ENCODE results near the gene CCN5.

The CCN5 gene

GRCh38 chr20:44739942-44740341 lies 24.8 kb downstream of the CCN5 start:
- DNase-seq: no peak

- DNase-seq: no peak
These were observed 27.3 kb downstream of the CCN5 start for GRCh38 chr20:44742304-44743079.

DNA sequence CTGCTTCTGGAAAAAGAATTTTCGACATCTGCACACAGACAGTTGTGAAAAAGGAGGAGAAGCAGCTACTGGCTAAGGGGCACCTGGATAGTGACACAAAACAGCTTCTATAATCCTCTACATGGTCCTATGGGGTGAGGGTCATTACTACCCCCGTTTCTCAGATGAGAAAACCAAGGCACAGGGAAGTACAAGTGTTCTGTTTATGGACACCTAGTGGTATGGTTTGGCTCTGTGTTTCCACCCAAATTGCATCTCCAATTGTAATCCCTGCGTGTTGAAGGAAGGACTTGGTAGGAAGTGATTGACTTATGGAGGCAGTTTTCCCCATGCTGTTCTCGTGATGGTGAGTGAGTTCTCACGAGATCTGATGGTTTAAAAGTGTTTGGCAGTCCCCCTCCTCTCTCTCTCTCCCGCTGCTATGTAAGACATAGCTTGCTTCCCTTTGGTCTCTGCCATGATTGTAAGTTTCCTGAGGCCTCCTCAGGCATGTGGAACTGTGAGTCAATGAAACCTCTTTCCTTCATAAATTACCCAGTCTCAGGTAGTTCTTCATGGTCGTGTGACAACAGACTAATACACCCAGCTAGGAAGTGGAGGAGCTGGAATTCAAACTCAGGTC lies 28.0 kb downstream of the CCN5 start:
- no peak for DNase-seq

- no peak for DNase-seq
These were observed 28.9 kb downstream of the CCN5 start for GRCh38 chr20:44743916-44744655.

DNA sequence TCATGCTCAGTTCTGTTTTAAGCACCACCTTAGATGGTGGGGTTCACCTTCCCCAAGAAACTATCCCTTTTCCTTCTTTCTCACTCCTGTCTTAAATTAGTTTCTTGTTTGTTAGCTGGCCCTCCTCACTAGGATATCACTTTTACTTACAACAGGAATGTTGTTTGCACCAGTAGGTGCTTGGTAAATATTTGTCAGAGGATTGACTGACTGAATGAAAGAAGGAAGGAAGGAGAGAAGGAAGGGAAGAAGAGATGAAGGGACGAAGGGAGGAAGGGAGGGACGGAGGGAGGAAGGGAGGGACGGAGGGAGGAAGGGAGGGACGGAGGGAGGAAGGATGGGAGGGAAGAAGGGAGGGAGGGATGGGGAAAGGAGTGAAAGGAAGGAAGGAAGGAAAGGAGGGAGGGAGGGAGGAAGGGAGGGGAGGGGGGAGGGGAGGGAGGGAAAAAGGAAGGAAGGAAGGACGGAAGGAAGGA lies 30.0 kb downstream of the CCN5 start:
- no peak for DNase-seq

GRCh38 chr20:44745598-44746366 lies 30.6 kb downstream of the CCN5 start, which contains the start of gene KCNK15:
KCNK15 (plus strand) TSS chr20:44745865; CDS start chr20:44745911, 46 bp downstream.
- peak in 1 of 5 donors; percentile 19 for DNase-seq

- no peak for DNase-seq
These were observed 31.4 kb downstream of the CCN5 start for GRCh38 chr20:44746367-44747165.

GRCh38 chr20:44747166-44748004 lies 32.2 kb downstream of the CCN5 start:
- peak in 4 of 5 donors; percentile 17 to 55 (median 38) for DNase-seq

- no peak for DNase-seq
These were observed 32.8 kb downstream of the CCN5 start for GRCh38 chr20:44748005-44748370.

- no peak for DNase-seq
These were observed 35.1 kb downstream of the CCN5 start for GRCh38 chr20:44750081-44750805.

DNA sequence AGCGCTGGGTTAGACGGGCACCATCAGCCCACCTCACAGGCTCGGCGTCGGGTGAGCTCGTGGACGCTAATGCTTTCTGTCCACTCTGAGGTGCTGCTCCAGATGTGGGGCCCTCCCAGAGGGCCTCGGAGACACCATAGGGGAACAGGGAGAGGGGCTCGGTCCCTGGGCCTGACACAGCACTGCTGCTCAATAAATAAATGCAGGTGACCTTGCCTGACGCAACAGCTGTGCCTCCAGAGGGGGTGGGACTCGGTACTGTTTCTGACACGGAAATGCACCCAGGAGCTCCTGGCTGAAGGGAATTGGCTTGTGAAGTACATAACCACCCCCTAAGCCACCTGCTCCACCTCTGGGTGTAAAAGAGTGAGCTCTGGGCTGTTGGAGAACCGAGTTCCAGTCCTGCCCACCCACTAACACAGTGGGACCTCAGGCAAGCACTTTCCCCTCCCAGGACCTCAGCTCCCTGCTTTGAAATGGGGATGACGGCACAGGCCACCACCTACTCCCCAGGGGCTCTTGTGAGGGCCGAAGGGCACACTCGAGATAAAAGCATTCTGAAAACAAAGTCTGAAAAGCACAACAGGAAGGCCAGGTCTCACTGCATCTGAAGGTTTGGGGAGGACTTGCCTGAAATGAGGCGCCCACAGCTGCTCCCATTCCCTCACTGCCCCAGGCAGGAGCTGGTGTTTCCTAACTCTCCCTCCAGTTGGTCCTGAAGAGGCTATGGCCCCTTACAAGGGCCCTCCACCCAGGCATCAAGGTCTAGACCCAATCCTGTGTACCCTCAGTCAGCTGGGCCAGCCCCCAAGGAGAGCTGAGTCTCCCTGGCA lies 37.1 kb downstream of the CCN5 start:
- DNase-seq: no peak

GRCh38 chr20:44754554-44754953 lies 39.4 kb downstream of the CCN5 start:
- no peak for DNase-seq

DNA sequence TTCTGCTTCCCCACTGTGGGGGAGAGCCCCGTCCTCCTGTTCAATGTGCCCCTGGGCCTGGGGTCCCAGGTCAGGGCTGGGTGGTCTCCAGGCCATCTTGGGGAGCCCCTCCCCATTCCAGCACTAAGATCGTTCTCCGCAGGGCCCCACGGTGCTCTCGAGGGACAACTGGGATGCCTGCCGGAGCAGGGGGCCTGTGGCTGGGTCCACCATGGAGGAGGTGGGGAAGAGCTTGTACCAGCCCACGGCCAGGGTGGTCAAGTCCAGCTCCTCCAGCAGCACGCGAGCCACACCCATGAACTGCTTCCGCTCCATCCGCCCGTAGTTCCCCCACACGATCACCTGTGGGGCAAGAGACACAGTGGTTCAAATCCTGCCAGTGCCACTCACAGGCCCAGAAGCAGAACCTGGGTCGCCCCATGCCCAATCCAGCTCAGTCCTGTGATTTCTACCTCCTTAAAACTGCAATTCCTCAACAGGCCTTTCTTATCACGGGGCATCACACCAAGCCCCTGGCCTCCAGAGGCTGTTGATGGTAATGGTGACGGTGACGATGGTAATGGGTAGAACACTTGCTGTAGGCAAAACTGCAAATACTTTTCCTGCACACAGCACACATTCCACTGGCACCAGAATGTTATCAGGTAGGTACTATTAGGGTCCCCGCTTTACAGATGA lies 41.0 kb downstream of the CCN5 start:
- no peak for DNase-seq

GRCh38 chr20:44756956-44757355 lies 41.8 kb downstream of the CCN5 start:
- DNase-seq: no peak

- DNase-seq: no peak
These were observed 43.3 kb downstream of the CCN5 start for GRCh38 chr20:44758247-44759101.

GRCh38 chr20:44759595-44759994 lies 44.4 kb downstream of the CCN5 start:
- no peak for DNase-seq

GRCh38 chr20:44761423-44761822 lies 46.3 kb downstream of the CCN5 start:
- no peak for DNase-seq

Measured in T-helper 1 cell (primary cell).